Erythroblast (primary cell): ENCODE results near the gene CTIF.

Experiments used
- GATA1 ChIP-seq: IDR thresholded peaks from 2 replicates; pipeline ENCODE4 v1.6.1; 2011; ENCODE audit warnings: low read depth, mild to moderate bottlenecking, control low read depth, low read length, moderate library complexity
- POLR2A ChIP-seq: IDR thresholded peaks from 2 replicates; pipeline ENCODE4 v1.6.1; 2011; ENCODE audit warnings: mild to moderate bottlenecking, low read length

DNA sequence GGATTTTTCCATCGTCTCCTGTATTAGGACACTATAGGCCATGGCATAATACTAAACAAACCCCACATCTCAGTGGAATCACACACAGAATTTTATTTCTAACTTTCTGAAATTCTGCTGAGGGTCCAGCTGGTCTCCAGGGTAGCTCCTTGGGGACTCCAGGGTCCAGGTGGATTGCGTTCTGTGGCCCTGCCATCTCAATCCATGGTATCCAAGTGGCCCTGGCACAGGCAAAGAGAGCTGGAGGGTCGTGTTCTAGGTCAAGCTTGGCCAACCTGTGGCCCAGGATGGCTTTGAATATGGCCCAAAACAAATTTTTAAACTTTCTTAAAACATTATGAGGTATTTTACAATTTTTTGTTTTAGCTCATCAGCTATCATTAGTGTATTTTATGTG, 134.6 kb downstream of the CTIF start:
- TF ChIP-seq POLR2A (no peak), GATA1 (no peak)
